ENCODE measurements around the gene DOK3.

- TF ChIP-seq CTCF (IDR thresholded peaks at IDR 0.05) (no peak), POLR2A (IDR thresholded peaks at IDR 0.05) (no peak)
These were observed 49.6 kb downstream of the DOK3 start for GRCh38 chr5:177459819-177460628.

Measured in lower leg skin (tissue), 3 donors.